ENCODE measurements around the gene FOXD3.
A peak's percentile ranks its signal among the peaks of the same experiment; 100 is the strongest.

FOXD3 gene

DNA sequence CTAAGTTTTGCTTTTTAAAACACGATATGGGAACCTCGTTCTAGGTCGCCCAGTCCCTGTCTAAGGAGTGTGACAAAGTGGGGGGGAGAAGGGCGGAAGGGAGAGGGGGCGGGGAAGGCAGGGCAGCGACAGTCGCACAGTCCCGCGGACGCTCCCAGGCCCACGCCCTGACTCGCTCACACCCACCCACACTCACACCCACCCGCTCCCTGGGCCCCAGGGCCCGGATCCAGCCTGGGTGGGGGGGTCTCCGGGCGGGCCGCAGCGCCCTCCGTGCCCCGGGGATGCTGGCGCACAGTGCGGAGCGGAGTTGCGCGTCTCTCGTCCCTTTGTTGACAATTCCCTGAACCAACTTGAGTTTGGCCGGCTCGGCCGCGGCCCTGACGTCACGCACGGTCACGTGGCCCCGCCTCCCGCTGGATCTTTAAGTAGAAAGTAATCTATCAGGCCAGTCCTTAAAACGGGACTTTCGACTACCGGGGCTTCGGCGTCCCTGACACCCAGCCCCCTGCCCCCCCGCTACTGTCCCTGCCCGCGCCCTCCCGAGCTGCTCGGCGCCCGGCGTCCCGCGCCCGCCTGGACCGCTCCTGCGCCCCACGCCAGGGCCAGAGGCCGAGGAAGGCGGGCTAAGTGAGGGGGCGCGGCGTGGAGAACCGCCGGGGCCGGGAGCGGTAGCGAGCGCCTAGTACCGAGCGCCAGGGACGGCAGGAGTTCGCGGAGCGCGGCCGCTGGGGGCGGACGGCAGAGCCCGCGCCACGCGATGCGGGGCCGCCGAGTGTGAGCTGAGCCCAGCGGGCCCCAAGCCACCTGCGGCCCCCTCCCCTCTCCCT, at the start of gene FOXD3:
TSS of gene FOXD3 (plus strand) at position 454 of the 830 bp plus-strand sequence. CDS start 492 bp downstream, outside the sequence.
- DNase-seq (ENCODE audit: low read depth in 2 of 2) = no peak

DNA sequence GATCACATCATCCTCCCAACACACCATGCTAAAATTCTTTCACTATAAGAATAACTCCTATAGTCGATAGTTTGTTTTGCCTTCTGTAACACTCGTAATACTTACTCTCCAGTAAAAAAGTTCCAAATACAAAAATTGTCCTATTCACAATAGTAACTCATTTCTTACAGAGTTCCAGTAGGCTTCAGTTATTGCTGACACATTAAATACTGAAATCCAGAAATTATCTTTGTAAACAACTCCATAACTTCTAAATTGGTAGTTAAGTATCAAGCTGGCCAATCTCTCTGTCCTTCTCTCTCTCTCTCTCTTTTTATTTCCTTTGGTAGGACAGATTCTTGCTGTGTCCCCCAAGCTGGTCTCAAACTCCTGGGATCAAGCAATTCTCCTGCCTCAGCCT, 49.6 kb upstream of the FOXD3 start:
- no peak for DNase-seq (ENCODE audit: low read depth in 2 of 2)

DNA sequence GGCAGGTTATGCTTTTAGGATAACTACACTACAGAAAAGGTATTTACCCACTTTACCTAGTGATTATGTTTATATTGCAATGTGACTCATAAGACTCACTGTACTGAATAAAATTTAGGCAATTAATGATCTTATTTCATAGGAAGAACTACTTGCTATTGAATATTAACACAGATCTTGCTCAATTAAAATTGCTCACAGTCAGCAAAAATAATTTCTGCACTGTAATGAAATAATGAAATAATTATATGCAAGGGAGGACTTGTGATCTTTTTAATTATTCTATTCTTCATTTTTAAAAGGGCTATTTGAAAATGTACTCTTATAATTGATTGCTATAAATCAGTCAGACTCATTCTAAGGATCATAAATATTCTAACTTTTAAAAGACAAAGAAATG, 48.0 kb upstream of the FOXD3 start:
- DNase-seq (ENCODE audit: low read depth in 2 of 2) = no peak

DNA sequence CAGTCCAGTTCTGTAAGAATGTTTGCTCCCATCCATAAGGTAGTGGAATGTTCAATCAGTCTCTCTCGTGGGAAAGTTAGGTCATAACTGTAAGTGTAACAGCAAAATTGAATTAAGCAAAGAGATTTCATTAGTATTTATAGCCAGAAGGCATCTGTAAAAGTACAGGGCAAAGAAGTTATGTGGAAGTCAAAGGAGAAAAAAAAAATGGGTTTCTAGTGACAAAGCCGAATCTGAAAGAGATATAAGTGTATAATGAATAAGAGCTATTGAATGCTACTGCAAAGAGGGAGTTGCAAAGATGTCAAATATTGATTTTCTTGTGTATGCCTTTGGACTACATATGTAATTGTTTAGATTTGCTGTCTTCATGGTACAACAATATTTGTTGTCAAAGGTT, 47.4 kb upstream of the FOXD3 start:
- DNase-seq (ENCODE audit: low read depth in 2 of 2) = no peak

DNA sequence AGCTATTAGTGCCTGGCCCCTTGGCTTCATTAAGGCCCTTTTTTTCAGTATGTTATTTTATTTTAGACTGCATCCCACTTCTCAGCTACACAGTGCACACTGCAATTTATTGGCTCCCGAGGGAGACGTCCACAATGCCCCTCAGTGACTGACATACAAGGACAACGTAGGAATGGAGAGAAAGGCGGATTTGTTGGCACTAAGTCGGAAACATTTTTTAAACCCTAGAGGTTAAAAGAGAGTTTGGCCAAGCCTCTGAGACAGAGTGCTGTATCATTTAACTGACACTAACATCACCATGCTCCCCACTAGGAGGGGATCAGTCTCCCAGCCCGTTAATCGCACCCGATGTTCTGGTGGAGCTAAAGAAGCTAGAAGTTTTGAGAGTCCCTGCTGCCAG, 45.7 kb upstream of the FOXD3 start:
- no peak for DNase-seq (ENCODE audit: low read depth in 2 of 2)

DNA sequence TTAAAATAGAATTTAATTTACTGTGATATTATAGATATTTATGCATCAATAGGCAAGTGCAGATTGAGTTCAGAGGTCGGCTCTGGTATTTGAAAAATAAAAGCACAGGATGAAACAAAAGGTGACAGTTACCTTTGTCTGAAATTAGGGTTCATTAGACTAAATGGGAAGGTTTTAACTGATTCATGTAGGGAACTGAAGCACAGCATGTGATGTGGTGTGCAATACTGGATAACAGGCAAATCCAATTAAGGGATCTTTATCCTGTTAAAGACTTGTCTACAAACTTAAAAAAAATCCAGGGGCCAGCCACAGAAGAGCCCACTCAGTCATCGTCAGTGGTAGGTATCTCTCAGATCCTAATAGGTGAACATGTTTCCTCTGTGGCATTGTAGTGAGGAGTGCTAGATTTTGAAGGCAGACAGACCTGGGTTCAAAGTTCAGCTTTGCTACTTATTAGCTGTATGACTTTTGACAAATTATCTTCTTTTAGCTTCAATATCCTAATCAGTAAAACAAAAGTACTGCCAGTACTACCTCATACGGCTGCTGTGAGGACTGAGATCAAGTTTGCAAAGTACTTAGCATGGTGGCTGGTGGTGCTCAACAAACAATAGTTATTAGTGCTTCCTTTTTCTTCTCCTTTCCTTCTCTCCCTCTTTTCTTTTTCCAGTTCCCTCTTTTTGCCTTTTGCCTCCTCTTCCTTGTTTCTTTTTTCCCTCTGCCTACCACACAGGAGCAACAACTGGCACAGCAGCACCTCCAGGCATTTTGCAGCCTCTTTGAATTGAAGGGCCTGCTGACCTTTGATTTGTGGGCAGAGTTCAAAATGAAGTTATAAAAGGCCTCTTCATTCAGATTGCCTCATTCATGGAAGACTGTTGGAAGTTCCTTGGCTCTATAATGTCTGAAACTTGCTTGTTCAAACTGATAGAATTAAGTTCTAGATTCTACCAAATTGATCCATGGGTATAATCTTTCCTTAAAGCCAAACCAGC, 44.9 kb upstream of the FOXD3 start:
- no peak for DNase-seq (ENCODE audit: low read depth in 2 of 2)

DNA sequence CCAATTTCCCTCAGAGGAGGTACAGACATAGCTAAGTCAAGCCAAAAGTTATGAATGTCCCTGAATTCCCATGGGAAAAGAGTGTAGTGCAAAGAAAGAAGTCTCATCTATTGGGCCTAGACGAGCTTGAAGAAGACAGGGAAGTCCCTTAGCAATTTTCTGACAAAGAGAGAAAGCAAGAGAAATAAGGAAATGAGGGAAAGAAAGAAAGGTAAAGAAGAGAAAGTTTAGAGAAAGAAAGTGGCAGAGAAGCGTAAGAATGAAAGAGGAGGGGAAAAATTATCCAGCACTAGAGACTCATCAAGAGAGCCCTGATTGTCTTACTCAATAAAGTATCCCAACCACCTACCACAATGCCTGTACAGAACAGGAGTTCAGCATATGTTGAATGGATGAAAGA, 40.6 kb upstream of the FOXD3 start:
- DNase-seq (ENCODE audit: low read depth in 2 of 2) = no peak

DNA sequence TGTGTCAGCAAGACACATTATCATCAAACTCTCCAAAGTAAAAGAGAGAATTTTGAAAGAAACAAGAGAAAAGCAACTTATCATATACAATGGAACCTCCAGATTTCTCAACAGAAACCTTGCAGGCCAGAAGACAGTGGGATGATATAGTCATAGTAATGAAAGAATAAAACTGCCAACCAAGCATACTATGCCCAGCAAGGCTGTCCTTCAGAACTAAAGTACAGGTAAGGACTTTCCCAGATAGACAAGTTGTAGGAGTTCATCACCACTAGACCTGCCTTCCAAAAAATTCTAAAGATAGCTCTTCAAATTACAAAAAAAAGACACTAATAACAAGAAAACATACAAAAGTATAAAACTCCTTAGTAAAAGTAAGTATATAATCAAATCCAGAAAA, 33.2 kb upstream of the FOXD3 start:
- no peak for DNase-seq (ENCODE audit: low read depth in 2 of 2)

DNA sequence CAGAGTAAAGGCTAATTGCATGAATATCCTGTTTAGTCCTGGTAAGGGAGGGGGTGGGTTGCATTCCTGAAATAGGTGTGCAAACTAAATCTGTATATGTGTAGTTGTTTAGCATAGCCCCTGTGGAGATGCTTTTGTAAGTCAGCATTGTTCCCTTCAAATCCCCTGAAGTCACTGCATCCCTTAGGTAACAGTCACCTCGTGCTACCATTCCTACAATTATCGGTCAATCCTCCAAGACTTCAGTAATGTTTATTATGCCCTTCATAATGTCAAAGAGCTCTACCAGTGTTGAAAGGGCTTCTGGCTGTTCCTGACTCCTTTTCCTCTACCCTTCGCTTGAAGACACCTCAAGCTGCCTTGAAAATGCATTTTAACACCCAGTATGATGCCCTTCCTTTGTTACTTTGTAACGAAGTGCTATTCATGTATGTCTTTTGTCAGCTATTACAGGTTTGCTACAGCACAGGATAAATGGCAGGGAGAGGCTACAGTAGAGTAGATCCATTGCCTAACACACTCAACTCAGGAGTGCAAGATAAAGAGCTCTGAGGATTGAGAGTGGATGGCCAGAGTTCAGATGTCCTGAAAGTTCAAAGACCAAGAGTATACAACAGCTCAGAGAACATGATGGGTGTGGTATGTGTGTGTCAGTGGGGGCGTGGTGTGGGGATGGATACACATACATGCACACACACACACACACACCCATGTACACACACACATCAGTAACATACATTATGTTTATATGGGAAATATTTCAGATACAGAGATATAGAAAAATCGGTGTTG, 27.4 kb upstream of the FOXD3 start:
- no peak for DNase-seq (ENCODE audit: low read depth in 2 of 2)

DNA sequence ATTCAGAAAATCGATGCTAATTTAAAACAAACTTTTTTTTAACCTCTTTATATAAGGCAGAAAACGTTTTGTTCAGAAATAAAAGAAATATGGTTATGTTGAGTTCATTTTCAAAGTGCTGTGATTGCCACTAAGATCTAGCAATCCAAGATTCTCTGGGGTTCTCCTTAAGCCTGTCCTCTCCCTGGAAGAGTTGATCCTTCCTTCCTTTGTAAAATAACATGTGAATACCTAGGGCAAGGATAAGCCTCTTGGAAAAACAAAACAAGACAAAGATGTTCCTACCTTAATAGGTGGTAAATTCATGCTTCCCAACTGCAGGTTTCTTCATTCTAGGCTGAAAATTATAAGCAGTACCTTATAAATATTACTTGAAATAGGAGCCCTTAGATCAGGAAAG, 18.0 kb upstream of the FOXD3 start:
- no peak for DNase-seq (ENCODE audit: low read depth in 2 of 2)

DNA sequence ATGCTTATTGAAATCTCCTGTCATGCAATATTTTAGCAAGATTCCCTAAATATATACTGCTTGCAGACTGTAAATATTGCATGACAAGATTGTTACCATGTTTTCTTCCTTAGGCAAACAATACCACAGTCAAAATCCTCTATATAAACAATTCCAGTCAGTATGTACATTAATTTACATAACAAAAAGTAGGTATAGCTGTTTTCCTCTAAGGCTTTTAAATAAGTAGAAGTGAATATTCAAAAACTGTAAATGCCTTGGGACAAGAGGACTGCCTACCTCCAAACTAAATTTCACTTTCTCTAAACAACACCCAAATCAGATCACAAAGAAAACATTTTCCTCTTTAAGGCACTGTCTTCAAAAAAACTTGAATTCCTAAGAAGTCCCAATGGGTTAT, 17.3 kb upstream of the FOXD3 start:
- DNase-seq (ENCODE audit: low read depth in 2 of 2) = no peak

DNA sequence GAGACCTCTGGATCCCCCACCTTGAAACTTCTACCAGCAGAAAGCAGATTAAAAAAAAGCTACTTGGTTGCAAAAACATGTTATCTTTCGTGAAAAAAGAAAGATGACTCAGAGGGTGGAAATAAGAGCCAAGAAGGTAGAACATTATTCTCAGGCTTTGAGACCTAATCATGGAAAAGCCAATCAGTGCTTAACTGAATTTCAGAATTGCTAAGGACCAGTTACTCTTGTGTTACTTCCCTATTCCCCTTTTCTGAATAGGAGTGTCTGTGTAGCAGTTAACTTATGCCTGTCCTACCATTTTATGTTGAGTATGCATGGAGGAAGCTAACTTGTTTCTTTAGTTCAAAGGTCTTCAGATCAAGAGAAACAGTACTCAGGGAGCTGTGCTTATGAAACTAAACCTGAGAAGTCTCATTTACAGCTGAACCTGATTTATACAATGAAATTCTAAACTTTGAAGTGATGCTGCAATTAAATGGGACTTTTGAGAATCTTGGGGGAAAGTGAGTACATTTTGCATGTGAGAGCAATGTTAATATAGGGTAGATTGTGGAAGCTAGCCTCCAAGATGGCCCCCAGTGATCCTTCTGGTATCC, 15.1 kb upstream of the FOXD3 start:
- no peak for DNase-seq (ENCODE audit: low read depth in 2 of 2)

DNA sequence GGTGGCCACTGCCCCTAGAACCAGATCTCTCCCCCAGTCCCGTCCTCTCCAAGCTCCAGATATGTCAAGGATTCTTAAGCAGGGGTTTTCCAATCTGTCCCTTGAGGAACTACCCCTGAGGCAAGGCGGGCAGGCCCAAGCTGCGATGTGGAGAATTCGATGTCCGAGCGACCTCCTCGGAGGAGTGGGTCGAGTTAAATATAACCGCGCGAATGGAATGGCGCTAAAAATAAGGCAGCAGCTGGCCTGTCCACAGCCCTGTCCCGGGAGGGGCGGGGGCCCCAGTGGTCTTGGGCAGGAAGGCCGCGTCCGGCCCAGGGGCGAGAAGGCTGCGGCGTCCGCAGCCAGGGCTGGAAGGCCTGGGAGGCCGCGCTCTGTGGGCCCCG, 5.8 kb upstream of the FOXD3 start:
- DNase-seq (ENCODE audit: low read depth in 2 of 2) = no peak

DNA sequence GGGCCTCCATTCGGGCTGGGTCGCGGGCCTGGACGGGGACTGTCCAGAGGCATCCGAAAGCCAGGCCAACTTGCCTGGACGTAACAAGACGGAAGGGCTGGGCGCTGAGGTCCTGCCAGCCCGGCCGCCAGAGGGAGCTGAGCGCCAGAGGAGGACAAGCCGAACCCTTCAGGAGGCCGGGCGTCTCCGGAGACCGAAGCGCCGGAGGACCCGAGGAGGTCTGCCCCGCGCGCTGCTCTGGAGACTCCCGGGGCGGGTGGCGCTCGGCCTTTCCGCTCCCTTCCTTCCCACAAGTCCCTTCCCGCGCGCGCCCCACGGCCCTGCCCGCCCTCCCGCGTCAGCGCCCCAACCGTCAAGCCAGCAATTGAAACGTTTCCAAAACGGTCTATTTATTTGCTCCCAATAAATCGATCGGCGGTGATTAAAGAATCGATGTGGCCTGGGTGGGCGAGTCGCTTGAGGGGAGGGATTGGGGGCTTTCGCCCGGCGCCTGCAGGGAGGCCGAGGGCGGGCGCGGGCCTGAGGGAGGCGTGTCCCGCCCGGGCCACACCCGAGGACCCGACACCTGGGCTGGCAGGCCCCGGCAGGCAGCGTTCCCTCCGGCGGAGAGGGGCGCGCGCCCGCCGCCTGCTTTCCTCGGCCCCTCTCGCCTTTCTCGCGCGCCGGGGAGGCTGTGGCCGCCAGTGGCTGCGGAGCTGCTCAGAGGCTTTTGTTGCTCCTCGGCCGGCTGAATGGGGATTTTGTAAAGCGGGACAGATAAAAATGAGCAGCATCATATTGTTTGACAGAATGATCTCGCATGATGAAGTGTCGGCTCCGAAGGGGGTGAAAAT, 5.2 kb upstream of the FOXD3 start:
- peak; percentile 40 to 65 for DNase-seq (ENCODE audit: low read depth in 2 of 2)

DNA sequence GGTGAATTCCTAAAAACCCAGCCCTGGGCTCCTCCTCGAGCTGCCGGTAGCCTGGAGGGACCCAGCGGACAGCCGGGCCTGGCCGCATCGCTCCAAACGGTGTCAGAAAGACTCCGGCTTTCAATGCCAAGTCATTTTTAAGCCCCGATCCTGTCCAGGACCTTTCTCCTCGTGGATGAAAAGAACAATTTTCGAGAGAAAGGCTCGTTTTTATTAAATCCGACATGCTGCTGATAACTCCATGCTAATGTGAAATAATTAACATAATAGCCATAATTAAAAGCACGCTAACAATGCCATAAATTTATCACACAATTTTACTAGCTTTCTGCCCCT, 4.6 kb upstream of the FOXD3 start:
- DNase-seq (ENCODE audit: low read depth in 2 of 2) = no peak

DNA sequence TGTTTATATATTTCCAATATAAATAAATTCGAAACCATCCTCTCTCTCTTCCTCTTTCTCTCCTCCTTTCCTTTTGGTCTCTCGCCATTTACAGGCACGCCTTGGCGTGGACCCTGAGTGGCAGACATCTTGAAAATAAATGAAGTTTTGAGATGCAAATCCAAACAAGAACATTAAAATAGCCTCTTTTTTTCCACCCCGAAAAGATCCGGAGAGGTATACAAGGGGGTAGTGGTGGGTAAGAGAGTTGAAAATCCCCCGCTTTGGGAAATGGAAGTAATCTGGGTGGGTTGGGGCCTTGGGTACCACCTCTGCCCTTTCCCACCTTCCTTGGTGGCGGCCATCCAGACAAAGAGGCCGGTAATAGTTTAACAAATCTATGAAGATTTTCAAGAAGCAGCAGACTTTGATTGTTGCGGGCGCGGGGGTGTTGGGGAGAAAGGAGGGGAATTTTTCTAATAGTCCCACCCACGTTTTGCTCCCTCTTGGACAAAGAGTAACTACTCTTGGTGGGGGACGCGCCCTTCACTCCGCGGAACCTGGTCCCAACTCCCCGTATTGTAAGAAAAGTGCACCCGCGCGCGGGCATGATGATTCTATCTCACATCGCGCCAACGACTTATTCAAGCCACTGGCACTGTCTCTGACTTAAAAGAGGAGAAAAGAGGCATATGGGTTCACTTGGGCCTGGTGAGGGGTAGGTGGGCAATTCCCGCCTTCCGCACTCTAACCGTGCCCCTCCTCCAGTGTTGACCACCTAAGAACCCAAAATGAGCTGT, 4.0 kb upstream of the FOXD3 start:
- no peak for DNase-seq (ENCODE audit: low read depth in 2 of 2)

DNA sequence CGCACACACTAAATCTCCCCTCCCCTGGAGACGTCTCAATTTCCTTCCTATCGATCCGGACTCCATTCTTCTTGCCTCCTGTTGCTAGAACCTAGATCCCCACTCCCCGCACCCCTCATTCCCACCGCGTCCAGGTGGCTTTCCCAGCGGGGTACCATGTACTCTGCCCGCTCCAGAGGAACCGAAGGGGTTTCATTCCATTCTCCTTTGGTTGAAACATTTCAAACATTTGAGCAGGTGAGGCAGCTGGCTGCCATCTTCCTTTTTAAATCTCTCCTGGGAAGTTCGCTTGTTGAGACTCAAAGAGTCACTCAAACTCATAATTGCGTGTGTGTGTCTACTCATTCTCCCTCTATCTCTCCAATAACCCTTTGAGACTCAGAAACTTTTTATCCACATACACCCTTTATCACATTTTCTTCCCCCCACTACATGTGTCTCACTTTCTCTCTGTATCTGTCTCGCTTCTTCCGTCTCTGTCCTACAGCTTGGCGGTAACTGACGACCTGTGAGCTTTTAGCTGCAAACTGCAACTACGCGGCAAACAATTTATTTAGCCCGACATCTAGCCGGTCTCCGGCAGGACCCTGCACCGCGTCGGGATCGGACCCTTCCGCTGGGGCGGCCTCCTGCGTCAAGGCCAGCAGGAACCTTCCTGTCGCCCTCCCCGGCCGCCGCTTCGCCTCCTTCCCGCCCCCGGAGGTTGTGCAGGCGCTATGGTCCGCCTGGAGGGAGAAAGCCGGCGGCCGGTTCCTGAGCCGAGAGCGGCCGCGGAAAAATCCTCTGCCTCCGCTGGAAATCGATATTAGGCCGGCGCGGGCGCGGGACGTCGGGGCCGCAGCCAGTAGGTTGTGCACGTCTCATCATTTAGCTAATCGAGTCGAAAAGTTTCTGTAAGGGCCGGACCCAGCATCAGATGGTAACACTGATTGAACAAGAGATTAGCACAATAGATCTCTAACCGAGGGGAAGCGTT, 3.0 kb upstream of the FOXD3 start:
- DNase-seq (ENCODE audit: low read depth in 2 of 2) = no peak

DNA sequence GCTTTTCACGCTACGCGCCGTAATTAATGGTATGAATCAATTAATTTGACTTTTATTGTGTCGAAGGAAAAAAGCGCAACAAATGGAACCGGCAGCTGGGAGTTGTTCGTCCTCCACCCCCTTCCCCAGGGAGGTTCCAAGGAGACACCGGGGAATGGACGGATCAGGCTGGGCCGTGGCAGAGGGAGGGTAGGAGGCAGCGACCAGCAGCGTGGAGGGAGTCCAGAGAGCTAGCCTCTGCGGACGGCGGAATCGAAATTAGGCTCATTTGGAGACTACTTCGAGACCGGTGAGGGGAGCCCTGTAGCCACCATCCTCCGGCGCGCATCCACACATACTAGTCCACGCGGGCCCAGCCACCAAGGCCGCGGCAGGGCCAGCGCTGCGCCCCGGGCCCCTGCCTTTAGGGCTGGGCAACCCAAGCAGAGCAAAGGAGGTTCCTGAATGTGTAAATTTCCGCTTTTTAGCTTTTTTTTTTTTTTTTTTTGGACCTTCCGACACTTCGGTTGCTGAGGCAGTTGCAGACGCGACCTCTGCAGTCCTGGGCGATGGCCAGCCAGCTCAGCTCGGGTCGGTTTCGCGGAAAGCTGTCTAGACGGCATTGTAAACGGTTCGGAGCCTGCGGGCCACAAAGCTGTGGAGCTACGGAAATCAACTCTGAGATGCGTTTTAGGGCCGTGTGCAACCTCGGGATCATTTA, 2.2 kb upstream of the FOXD3 start:
- DNase-seq (ENCODE audit: low read depth in 2 of 2) = no peak
